ENCODE results near the gene BCAT1. TPM values are rescaled to one million over a fixed set of nuclear protein-coding genes. Genes with fewer than 3 reads are reported as not detected.
"Not testable (repeated sequence)": the region's sequence is repeated elsewhere in the genome, so short reads cannot be mapped to it uniquely, and the experiment has no call there.

The BCAT1 gene
- total RNA-seq, 1 donor from 2014 or later: 14.6 TPM

DNA sequence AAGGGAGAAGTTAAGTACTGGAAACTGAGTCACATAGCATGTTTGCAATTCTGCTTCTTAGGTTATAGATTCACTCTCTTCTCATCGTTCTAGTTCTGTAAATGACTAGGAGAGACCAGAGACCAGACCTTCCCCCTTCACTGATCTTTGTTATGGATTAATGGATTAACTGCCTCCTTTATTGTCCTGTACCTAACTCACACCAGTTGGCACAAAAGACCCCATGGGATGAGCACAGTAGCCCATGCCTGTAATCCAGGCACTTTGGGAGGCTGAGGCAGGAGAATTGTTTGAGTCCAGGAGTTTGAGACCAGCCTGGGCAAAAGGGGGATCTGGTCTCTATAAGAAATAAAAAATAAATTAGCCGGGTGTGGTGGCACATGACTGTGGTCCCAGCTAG is 20.8 kb downstream of the BCAT1 start:
- TF ChIP-seq, protein P1, sequence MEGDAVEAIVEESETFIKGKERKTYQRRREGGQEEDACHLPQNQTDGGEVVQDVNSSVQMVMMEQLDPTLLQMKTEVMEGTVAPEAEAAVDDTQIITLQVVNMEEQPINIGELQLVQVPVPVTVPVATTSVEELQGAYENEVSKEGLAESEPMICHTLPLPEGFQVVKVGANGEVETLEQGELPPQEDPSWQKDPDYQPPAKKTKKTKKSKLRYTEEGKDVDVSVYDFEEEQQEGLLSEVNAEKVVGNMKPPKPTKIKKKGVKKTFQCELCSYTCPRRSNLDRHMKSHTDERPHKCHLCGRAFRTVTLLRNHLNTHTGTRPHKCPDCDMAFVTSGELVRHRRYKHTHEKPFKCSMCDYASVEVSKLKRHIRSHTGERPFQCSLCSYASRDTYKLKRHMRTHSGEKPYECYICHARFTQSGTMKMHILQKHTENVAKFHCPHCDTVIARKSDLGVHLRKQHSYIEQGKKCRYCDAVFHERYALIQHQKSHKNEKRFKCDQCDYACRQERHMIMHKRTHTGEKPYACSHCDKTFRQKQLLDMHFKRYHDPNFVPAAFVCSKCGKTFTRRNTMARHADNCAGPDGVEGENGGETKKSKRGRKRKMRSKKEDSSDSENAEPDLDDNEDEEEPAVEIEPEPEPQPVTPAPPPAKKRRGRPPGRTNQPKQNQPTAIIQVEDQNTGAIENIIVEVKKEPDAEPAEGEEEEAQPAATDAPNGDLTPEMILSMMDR (conservative IDR thresholded peaks at IDR 0.05; ENCODE audit: low read depth, low read length): no peak
- no peak for DNase-seq (ENCODE audit: low read depth)
- H3K4me3 ChIP-seq (ENCODE audit: low read depth, low read length): no peak overlapping the region

DNA sequence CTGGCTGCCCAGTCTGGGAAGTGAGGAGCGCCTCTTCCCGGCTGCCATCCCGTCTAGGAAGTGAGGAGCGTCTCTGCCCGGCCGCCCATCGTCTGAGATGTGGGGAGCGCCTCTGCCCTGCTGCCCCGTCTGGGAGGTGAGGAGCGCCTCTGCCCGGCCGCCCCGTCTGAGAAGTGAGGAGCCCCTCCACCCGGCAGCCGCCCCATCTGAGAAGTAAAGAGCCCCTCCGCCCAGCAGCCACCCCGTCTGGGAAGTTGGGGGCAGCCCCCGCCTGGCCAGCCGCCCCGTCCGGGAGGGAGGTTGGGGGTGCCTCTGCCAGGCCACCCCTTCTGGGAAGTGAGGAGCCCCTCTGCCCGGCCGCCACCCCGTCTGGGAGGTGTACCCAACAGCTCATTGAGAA is 22.8 kb downstream of the BCAT1 start:
- not testable (repeated sequence) for H3K4me3 ChIP-seq (ENCODE audit: low read depth, low read length); DNase-seq (ENCODE audit: low read depth)

DNA sequence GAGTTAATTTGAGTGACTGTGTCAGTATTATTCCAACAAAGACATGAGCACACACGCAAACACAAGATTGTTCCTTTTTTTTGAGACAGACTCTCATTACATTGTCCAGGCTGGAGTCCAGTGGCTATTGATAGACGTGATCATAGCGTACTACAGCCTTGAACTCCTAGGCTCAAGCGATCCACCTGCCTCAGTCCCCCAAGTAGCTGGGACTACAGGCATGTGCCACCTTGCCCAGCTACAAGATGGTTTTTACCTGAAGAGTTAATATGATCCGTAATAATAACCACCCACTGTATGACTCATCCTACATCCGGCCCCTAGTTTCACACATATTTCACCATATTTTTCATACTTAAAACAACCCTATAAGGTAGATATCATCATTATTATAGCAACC is 26.8 kb downstream of the BCAT1 start:
- no peak for DNase-seq (ENCODE audit: low read depth)
- H3K4me3 ChIP-seq (ENCODE audit: low read depth, low read length): no peak overlapping the region

DNA sequence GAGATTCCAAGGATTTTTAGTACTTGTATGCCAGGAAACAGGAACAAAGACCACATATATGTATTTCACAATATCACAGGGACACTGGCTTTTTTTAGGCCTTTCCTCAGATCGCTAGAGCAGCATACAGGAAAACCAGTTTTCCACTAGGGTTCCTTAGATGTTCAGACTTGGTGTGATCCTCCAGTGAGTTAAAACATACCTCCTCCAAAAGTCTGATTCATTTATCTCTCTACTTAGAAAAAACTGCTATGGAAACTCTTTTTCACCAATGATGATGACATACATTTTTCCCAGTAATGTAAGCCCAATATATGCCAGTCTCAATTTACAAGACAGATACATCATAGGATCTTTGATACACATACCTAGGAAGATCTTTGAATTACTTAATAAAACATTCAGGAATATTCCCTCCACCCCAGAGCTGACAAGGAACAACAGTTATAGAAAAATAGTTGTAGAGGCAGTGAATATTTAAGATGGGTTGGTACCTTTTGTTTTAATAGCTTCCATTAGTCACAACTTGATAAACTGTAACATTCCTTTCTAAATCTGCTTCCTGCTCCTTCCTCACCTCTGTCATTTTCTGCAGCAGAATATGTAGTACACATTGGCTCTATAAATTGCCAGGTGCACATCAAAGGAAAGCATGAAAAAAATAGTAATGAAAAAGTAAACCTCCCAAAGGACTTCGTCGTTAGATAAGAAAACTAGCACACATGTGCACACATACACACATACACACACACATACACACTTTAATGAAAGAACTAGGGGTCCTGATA is 27.5 kb downstream of the BCAT1 start:
- DNase-seq (ENCODE audit: low read depth): no peak
- no peak overlapping the region for H3K4me3 ChIP-seq (ENCODE audit: low read depth, low read length)
- TF ChIP-seq, protein P1 (conservative IDR thresholded peaks at IDR 0.05; ENCODE audit: low read depth, low read length): no peak

More for the DNA sequence above, 26.8 kb downstream of the BCAT1 start:
- TF ChIP-seq, protein P1 (conservative IDR thresholded peaks at IDR 0.05; ENCODE audit: low read depth, low read length): no peak

DNA sequence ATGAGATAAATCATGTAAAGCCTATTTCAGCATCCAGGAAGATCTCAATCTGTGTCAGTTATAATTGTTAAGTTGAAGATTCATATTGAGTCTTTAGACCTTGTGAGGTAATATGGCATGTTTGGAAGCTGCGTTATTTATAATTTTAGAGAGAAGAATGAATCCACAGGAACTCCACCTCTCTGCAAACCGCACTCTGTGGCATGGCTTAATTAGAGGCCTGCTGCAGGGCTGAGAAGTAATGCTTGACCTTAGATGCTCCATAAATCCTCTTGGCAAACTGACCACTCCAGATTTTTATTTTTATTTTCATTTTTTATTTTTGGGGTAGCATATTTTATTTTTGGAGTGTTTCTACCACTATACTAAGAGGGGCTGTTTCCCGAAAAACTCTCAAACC is 28.8 kb downstream of the BCAT1 start:
- H3K4me3 ChIP-seq (ENCODE audit: low read depth, low read length): no peak overlapping the region
- TF ChIP-seq, protein P1 (conservative IDR thresholded peaks at IDR 0.05; ENCODE audit: low read depth, low read length): no peak
- DNase-seq (ENCODE audit: low read depth): no peak

DNA sequence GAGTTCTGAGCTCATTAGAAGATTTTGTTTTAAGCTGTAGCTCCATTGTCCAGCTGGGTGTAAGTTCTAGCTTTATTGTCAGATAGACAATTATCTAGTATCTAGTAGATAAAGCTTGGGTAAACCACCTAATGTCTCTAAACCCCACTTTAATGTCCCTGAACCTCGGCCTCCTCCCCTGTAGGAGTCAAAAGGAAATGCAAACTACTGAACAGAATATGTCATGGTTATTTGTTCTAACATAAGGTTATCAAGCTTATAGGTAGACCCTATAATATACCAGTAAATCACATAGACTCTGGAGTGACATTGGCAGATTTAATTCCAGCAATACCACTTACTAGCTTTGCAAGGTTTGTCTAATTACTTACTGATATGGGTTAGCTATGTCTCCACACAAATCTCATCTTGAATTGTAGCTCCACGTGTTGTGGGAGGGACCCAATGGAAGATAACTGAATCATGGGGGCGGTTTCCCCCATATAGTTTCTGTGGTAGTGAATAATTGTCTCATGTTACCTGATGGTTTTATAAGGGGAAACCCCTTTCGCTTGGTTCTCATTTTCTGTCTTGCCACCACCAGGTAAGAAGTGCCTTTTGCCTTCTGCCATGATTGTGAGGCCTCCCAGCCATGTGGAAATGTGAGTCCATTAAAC is 29.4 kb downstream of the BCAT1 start:
- DNase-seq (ENCODE audit: low read depth): no peak
- H3K4me3 ChIP-seq (ENCODE audit: low read depth, low read length): no peak overlapping the region
- TF ChIP-seq, protein P1 (conservative IDR thresholded peaks at IDR 0.05; ENCODE audit: low read depth, low read length): no peak

DNA sequence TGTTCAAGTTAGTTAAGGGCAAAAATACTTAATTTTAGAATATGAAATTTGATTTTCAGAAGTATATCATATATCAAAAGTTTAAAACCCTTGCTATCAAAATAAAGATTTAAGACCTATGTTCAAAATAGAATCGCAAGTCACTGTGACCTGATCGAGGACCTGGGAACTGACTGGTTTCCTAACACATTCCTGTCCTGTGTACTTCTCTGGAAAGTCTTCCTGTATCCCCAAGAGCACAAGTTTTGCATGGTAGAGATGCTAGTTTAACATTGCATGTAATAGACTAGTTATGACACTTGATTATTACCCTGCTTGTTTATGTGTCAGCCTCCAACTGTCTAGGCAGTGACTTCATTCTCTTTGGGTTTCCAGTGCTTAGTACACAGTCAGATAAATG is 30.3 kb downstream of the BCAT1 start:
- H3K4me3 ChIP-seq (ENCODE audit: low read depth, low read length): no peak overlapping the region
- TF ChIP-seq, protein P1 (conservative IDR thresholded peaks at IDR 0.05; ENCODE audit: low read depth, low read length): no peak
- no peak for DNase-seq (ENCODE audit: low read depth)
